ENCODE measurements around the gene RNF128.

GRCh38 chrX:106780664-106781377 is 54.3 kb downstream of the RNF128 start:
- TF ChIP-seq CTCF (IDR thresholded peaks at IDR 0.05) (no peak), POLR2A (IDR thresholded peaks at IDR 0.05) (no peak)
